ENCODE data around the gene SALL4. TPM values are rescaled to one million over a fixed set of nuclear protein-coding genes. Genes with fewer than 3 reads are reported as not detected.

SALL4 gene
- polyA plus RNA-seq, 1 of the 3 experiments (the other 2 are of a cell fraction), result 0.82 TPM

DNA sequence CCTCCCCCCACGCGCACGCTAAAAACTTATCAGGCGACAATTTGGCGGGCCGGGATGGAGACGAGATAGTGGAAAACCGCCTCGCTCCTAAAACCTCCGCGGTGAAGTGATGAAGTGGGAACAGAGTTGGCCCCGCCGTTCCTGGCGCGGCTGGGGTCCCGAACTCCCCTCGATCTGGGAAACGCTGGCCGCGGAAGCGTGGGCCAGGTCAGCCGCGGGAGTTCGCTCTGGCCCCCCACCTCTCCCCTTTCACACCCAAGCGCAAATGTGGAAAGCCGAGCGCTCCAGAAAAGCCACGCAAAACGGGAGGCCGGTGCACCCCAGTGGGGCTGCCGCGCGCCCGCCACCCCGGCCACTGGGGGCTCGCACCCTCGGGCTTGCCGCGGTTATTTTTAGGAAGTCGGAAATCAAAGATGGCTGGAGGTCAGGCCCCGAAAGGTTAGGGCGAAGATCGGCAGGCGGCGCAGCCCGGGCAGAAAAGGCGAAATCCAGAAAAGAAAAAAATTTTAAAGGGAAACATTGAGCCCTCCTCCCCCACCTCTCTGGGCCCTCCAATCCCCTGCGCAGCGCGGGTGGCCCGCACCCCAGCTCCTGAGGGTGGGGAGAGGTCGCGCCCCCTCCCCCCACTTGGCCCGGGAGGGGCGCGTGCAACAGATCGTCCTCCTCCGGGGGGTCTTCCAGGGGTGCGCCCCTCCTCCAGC lies 1.0 kb downstream of the SALL4 start:
- peak overlapping the region; percentile 60; the same call in 1 of the 2 replicates for H3K9ac ChIP-seq
- 2% methylated on average over 30 of the region's 59 CpGs for WGBS (ENCODE audit: low lambda C conversion rate)
- H4K20me1 ChIP-seq (ENCODE audit: insufficient read depth), result no peaks in the 10 kb centered on the region
- peak overlapping the region; percentile 95 for H3K4me2 ChIP-seq
- H3K4me1 ChIP-seq (ENCODE audit: control insufficient read depth in 1 of 2, insufficient read depth in 2 of 2, low read depth in 1 of 2, low read length in 1 of 2), result peaks cover 9 to 14% of the 10 kb centered on the region in 2 experiments; a peak in 2 of 4 replicates
- no peaks in the 10 kb centered on the region for H3K36me3 ChIP-seq (replicated peaks in 1 of 2; ENCODE audit: control insufficient read depth in 1 of 2, insufficient read depth in 2 of 2, low read length in 1 of 2)
- peak; percentile 81 for DNase-seq
- H3K27ac ChIP-seq (ENCODE audit: low read depth in 2 of 2, low read length in 1 of 2), result no peak overlapping the region; a peak in 1 of 4 replicates
- no peaks in the 10 kb centered on the region for H3K27me3 ChIP-seq (ENCODE audit: insufficient read depth)
- POLR2A ChIA-PET, result no interaction called here
- H2AFZ ChIP-seq (ENCODE audit: low read depth), result peak overlapping the region; percentile 90
- H3K9me3 ChIP-seq, result no peaks in the 10 kb centered on the region
- H3F3A ChIP-seq (replicated peaks; ENCODE audit: insufficient read depth), result peaks cover 16% of the 10 kb centered on the region
- peak overlapping the region; percentile 62 to 67 for H3K4me3 ChIP-seq (ENCODE audit: low read depth in 2 of 2, low read length in 1 of 2)
- H3K9me2 ChIP-seq, result no peaks in the 10 kb centered on the region
- TF ChIP-seq GATA2 (CRISPR knock-in tag; IDR thresholded peaks at IDR 0.05), result no peak
- TF ChIP-seq SMC3 (IDR thresholded peaks at IDR 0.05; ENCODE audit: low read depth, low read length), result no peak
- TF ChIP-seq, protein P1, sequence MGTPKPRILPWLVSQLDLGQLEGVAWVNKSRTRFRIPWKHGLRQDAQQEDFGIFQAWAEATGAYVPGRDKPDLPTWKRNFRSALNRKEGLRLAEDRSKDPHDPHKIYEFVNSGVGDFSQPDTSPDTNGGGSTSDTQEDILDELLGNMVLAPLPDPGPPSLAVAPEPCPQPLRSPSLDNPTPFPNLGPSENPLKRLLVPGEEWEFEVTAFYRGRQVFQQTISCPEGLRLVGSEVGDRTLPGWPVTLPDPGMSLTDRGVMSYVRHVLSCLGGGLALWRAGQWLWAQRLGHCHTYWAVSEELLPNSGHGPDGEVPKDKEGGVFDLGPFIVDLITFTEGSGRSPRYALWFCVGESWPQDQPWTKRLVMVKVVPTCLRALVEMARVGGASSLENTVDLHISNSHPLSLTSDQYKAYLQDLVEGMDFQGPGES (IDR thresholded peaks at IDR 0.05; ENCODE audit: low read depth, low read length), result no peak
- peak; percentile 45 for TF ChIP-seq RAD21 (IDR thresholded peaks at IDR 0.05; ENCODE audit: low read length)
- TF ChIP-seq FOXM1 (IDR thresholded peaks at IDR 0.05; ENCODE audit: low read depth), result no peak
- no peak for TF ChIP-seq JUND (IDR thresholded peaks at IDR 0.05)
- TF ChIP-seq TCF12 (IDR thresholded peaks at IDR 0.05), result no peak
- TF ChIP-seq TEAD4 (IDR thresholded peaks at IDR 0.05; ENCODE audit: borderline replicate concordance, insufficient read depth), result no peak
- TF ChIP-seq EP300 (IDR thresholded peaks at IDR 0.05; ENCODE audit: borderline replicate concordance in 1 of 2, low read depth in 1 of 2, low read length in 1 of 2), result no peak
- TF ChIP-seq YY1 (IDR thresholded peaks at IDR 0.05; ENCODE audit: low read depth), result peak; percentile 82
- TF ChIP-seq TAF1 (IDR thresholded peaks at IDR 0.05; ENCODE audit: borderline replicate concordance, low read depth, low read length), result peak; percentile 31; the same call in 1 of the 2 replicates
- no peak for TF ChIP-seq POLR2AphosphoS5 (IDR thresholded peaks at IDR 0.05; ENCODE audit: low read depth, low read length)
- TF ChIP-seq, protein P2, sequence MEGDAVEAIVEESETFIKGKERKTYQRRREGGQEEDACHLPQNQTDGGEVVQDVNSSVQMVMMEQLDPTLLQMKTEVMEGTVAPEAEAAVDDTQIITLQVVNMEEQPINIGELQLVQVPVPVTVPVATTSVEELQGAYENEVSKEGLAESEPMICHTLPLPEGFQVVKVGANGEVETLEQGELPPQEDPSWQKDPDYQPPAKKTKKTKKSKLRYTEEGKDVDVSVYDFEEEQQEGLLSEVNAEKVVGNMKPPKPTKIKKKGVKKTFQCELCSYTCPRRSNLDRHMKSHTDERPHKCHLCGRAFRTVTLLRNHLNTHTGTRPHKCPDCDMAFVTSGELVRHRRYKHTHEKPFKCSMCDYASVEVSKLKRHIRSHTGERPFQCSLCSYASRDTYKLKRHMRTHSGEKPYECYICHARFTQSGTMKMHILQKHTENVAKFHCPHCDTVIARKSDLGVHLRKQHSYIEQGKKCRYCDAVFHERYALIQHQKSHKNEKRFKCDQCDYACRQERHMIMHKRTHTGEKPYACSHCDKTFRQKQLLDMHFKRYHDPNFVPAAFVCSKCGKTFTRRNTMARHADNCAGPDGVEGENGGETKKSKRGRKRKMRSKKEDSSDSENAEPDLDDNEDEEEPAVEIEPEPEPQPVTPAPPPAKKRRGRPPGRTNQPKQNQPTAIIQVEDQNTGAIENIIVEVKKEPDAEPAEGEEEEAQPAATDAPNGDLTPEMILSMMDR (IDR thresholded peaks at IDR 0.05), result peak; percentile 35
- no peaks in the 10 kb centered on the region for H3K79me2 ChIP-seq (ENCODE audit: insufficient read depth)
- CTCF ChIA-PET, result interaction anchor here (0.6 to 5.8 kb wide), 26 partner anchors 7 to 282 kb away, joined by 3 to 59 read pairs (median 6); no protein-coding TSS in a partner anchor

DNA sequence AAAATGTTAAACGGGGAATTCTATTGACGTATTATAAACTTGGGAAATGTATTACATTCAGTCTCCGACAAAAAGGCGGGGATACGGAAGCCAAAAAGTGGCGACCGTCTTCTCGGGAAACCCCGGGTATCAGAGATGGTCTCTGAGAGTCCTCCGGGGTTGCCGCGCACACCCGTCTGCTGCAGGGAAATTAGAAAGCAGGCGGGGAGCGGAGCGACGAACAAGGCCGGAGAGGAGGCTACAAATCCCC lies 1.5 kb downstream of the SALL4 start:
- H3K27me3 ChIP-seq (ENCODE audit: insufficient read depth), result no peaks in the 10 kb centered on the region
- H3K27ac ChIP-seq (ENCODE audit: low read depth in 2 of 2, low read length in 1 of 2), result no peak overlapping the region; a peak in 2 of 4 replicates
- 3% methylated on average over 18 of the region's 18 CpGs for WGBS (ENCODE audit: low lambda C conversion rate)
- H3K79me2 ChIP-seq (ENCODE audit: insufficient read depth), result no peaks in the 10 kb centered on the region
- H3K4me2 ChIP-seq, result peak overlapping the region; percentile 95
- CTCF ChIA-PET, result interaction anchor here (0.6 to 5.8 kb wide), 45 partner anchors 7 to 353 kb away, joined by 3 to 59 read pairs (median 5); no protein-coding TSS in a partner anchor
- no peaks in the 10 kb centered on the region for H4K20me1 ChIP-seq (ENCODE audit: insufficient read depth)
- H3K9ac ChIP-seq, result peak overlapping the region; percentile 60; the same call in 1 of the 2 replicates
- H3K4me1 ChIP-seq (ENCODE audit: control insufficient read depth in 1 of 2, insufficient read depth in 2 of 2, low read depth in 1 of 2, low read length in 1 of 2), result peaks cover 9 to 14% of the 10 kb centered on the region in 2 experiments; a peak in 2 of 4 replicates
- DNase-seq, result peak; percentile 69
- no peak for TF ChIP-seq GATA2 (CRISPR knock-in tag; IDR thresholded peaks at IDR 0.05)
- TF ChIP-seq RFX5 (IDR thresholded peaks at IDR 0.05; ENCODE audit: low read length), result no peak
- TF ChIP-seq MXI1 (IDR thresholded peaks at IDR 0.05; ENCODE audit: low read depth, low read length), result no peak
- TF ChIP-seq FOXM1 (IDR thresholded peaks at IDR 0.05; ENCODE audit: low read depth), result no peak
- no peak for TF ChIP-seq EZH2phosphoT487 (IDR thresholded peaks at IDR 0.05; ENCODE audit: borderline replicate concordance, low read depth)
- no peak for TF ChIP-seq GABPA (IDR thresholded peaks at IDR 0.05; ENCODE audit: low read depth)
- POLR2A ChIA-PET, result no interaction called here
- no peaks in the 10 kb centered on the region for H3K9me2 ChIP-seq
- H3K36me3 ChIP-seq (replicated peaks in 1 of 2; ENCODE audit: control insufficient read depth in 1 of 2, insufficient read depth in 2 of 2, low read length in 1 of 2), result no peaks in the 10 kb centered on the region
- H2AFZ ChIP-seq (ENCODE audit: low read depth), result peak overlapping the region; percentile 90
- H3K4me3 ChIP-seq (ENCODE audit: low read depth in 2 of 2, low read length in 1 of 2), result peak overlapping the region; percentile 62 to 67
- H3K9me3 ChIP-seq, result no peaks in the 10 kb centered on the region
- H3F3A ChIP-seq (replicated peaks; ENCODE audit: insufficient read depth), result peaks cover 16% of the 10 kb centered on the region
